Kidney (tissue), 14 donors: ENCODE measurements around the gene ANKRD23. TPM values are rescaled to one million over a fixed set of nuclear protein-coding genes. Genes with fewer than 3 reads are reported as not detected.

ENCODE experiments used
- DNase-seq, 5 donors: peaks; one replicate each; pipeline ENCODE4 v3.0.0-alpha.2; 2013 to 2020
- FAIRE-seq: peaks from 2 replicates; lab custom pipeline; 2012; peaks lifted over from hg19 to GRCh38; lab: Jason Lieb, UNC
- H3K27ac ChIP-seq, 2 donors: one replicate each; pipeline ENCODE4 v1.7.0; 2013; ENCODE audit warnings: low read depth in 2 of 2, low read length in 2 of 2, inconsistent platforms in 1 of 2
- H3K27me3 ChIP-seq: one replicate; pipeline ENCODE4 v1.7.1; 2013; ENCODE audit warnings: low read length, inconsistent platforms; ENCODE audit not compliant: control insufficient read depth, insufficient read depth
- H3K36me3 ChIP-seq, 3 donors: one replicate each; pipeline versions ENCODE4 v1.7.0 to v1.7.1; 2013; ENCODE audit warnings: low read length in 3 of 3, control low read depth in 1 of 3, inconsistent platforms in 1 of 3; ENCODE audit not compliant: insufficient read depth in 3 of 3, control insufficient read depth in 2 of 3
- H3K4me1 ChIP-seq, 3 donors: one replicate each; pipeline versions ENCODE4 v1.7.0 to v1.7.1; 2013; ENCODE audit warnings: low read length in 3 of 3, inconsistent platforms in 1 of 3, low read depth in 1 of 3; ENCODE audit not compliant: control insufficient read depth in 2 of 3, insufficient read depth in 2 of 3
- H3K4me3 ChIP-seq, 3 donors: one replicate each; pipeline versions ENCODE4 v1.7.0 to v1.8.1; 2013; ENCODE audit warnings: low read length in 3 of 3, control low read depth in 1 of 3, inconsistent platforms in 1 of 3
- H3K9ac ChIP-seq, 3 donors: one replicate each; pipeline versions ENCODE4 v1.7.0 to v1.7.1; 2013; ENCODE audit warnings: low read length in 3 of 3, control low read depth in 1 of 3, inconsistent platforms in 1 of 3
- H3K9me3 ChIP-seq, 3 donors: one replicate each; pipeline versions ENCODE4 v1.7.0 to v1.7.1; 2013; ENCODE audit warnings: low read length in 3 of 3, control low read depth in 1 of 3, inconsistent platforms in 1 of 3; ENCODE audit not compliant: control insufficient read depth in 2 of 3, insufficient read depth in 1 of 3
- intact Hi-C: fragments of 100-400 bp; cut with DNase I; formaldehyde crosslinking; loops from one replicate; pipeline ENCODE4 v1.11.1; 2022
- polyA plus RNA-seq: library from polyadenylated mRNA; stranded (reverse); fragments of 350-450 nt; fragmentation: Illumina TruSeq; extraction: RNeasy Lipid Tissue Mini Kit (QIAGEN cat#74804); gene quantifications from one replicate; pipeline ENCODE4 v1.2.3, GENCODE V29; 2014; ENCODE audit warnings: low read depth, low replicate concordance; ENCODE audit not compliant: insufficient read depth
- total RNA-seq: library from RNA; stranded (reverse); fragmentation: NEBNext Ultra II Directional; extraction: Animal tissue kit (Norgen Biotek cat#: 25700); gene quantifications from one replicate; pipeline ENCODE4 v1.2.1, GENCODE V29; 2021
- TF ChIP-seq, protein P1 (sequence below): IDR thresholded peaks from 3 replicates; pipeline ENCODE4 v1.5.1; 2012; ENCODE audit warnings: mild to moderate bottlenecking, moderate library complexity, borderline replicate concordance; ENCODE audit not compliant: insufficient read depth; ENCODE audit errors: extremely low read depth
- donor health status: control.
- donor health status: control.
- donor health status: control.
- donor health status: control.
- donor health status: control.
- donor health status: DM: yes; HTN: yes; CAD: no.
- donor health status: Normal renal cell carcinoma (clear cell type).

ANKRD23 gene
- total and polyA plus RNA-seq, 2 donors from 2014 or later: 1.6 to 4.0 TPM

DNA sequence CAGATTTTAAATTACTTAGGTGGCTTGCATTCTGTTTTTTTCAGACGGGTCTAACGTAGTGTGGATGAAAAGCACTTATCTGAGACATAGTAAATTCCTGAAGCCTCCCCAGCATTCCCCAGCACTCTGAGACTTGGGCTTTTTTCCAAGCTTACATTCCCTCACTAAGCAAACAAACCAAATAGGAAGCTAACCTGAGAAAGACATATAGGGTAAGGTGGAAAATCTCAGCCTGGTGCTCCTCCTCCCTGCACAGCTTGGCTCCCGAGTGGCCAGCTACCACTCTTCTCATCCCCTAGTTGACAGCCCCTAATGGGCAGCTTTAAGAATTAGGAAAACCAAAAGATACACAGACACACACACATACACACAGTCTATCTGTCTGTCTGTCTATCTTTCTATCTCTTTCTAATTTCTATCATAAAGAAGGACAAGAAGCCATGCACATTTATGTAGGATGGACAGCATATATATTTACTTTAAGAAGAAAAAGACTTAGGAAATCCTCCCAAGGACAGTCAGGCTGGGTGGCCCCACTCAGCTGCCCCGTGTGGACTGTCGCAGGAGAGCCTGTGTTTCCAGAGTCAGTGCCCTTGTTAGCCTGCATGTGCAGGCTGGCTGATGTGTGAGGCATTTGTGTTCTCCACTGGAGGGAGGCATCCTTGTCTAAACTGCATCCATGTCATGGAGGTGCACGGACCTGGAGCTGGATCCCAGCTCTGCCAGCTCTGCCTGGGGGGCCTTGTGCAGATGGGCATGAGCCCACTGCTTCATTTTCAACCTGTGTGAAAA is 19.5 kb downstream of the ANKRD23 start:
- H3K9me3 ChIP-seq: no peaks in the 10 kb centered on the region
- TF ChIP-seq, protein P1, sequence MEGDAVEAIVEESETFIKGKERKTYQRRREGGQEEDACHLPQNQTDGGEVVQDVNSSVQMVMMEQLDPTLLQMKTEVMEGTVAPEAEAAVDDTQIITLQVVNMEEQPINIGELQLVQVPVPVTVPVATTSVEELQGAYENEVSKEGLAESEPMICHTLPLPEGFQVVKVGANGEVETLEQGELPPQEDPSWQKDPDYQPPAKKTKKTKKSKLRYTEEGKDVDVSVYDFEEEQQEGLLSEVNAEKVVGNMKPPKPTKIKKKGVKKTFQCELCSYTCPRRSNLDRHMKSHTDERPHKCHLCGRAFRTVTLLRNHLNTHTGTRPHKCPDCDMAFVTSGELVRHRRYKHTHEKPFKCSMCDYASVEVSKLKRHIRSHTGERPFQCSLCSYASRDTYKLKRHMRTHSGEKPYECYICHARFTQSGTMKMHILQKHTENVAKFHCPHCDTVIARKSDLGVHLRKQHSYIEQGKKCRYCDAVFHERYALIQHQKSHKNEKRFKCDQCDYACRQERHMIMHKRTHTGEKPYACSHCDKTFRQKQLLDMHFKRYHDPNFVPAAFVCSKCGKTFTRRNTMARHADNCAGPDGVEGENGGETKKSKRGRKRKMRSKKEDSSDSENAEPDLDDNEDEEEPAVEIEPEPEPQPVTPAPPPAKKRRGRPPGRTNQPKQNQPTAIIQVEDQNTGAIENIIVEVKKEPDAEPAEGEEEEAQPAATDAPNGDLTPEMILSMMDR: no peak
- H3K4me1 ChIP-seq: peaks cover 0 to 21% (median 18%) of the 10 kb centered on the region in 3 donors
- no peaks in the 10 kb centered on the region for H3K27me3 ChIP-seq
- peaks cover 3 to 29% (median 21%) of the 10 kb centered on the region in 3 donors for H3K36me3 ChIP-seq
- no peak overlapping the region for H3K9ac ChIP-seq
- no peak overlapping the region for H3K4me3 ChIP-seq
- DNase-seq: peak in 2 of 5 donors; percentile 8 to 57
- intact Hi-C loops: no loop called here
- no peak overlapping the region for H3K27ac ChIP-seq
- FAIRE-seq: no peak

DNA sequence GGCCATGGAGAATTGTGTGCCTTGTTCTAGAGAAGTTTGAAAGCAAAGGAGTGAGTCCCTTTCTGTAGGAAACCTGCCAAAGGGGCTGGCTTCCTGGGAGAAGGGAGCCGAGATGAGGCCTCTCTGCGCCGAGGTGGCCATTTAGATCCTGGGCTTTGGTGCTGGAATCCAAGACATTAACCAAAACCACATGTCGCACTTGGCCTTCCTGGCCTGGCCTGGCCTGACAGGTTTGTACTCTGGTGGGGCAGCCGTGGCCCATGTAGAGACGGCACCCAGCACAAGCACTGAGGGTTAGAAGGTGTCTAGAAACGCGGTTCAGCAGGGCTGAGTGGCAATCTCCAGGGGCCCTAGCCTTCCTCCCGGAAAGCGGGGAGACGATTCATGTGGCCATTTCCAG is 20.6 kb downstream of the ANKRD23 start:
- Histone ChIP-seq H3K4me3 (no peak overlapping the region), H3K27me3 (no peaks in the 10 kb centered on the region), H3K9ac (no peak overlapping the region), H3K27ac (no peak overlapping the region), H3K9me3 (no peaks in the 10 kb centered on the region), H3K4me1 (peaks cover 0 to 30% (median 26%) of the 10 kb centered on the region in 3 donors), H3K36me3 (peaks cover 0 to 21% (median 14%) of the 10 kb centered on the region in 3 donors)
- DNase-seq (peak in 1 of 5 donors; percentile 34), FAIRE-seq (no peak)
- TF ChIP-seq, protein P1: no peak
- intact Hi-C loops: no loop called here

DNA sequence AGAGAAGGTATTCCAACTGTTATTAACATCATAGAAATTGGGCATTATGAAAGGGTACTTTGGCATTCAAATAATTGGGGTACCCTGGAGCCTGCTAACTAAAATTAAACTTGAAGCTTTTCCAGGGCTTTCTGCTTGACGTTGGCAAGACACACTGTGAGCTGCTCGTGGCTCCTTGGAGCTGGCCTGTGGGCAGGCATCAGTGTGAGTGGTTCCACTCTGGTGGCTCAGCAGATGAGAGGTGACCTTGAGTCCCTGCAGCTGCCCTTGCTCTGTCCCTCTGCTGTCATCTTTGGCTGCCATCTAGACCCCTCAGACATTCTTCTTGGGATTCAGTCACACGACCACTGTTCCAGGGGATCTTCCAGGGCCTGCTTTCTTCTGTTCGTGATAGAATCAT is 21.0 kb downstream of the ANKRD23 start:
- DNase-seq (peak in 1 of 5 donors; percentile 31), FAIRE-seq (no peak)
- TF ChIP-seq, protein P1: no peak
- H3K4me3 ChIP-seq: no peak overlapping the region
- H3K9me3 ChIP-seq: no peaks in the 10 kb centered on the region
- H3K27me3 ChIP-seq: no peaks in the 10 kb centered on the region
- peaks cover 0 to 17% (median 10%) of the 10 kb centered on the region in 3 donors for H3K36me3 ChIP-seq
- no peak overlapping the region for H3K9ac ChIP-seq
- no peak overlapping the region for H3K27ac ChIP-seq
- H3K4me1 ChIP-seq: peaks cover 0 to 32% (median 27%) of the 10 kb centered on the region in 3 donors
- intact Hi-C loops: no loop called here
